SU-DHL-6 (cell line): ENCODE measurements around the gene LILRB3.
"Not testable (repeated sequence)": the region's sequence is repeated elsewhere in the genome, so short reads cannot be mapped to it uniquely, and the experiment has no call there.

Experiments used
- H2AFZ ChIP-seq: fragments of 200-600 bp; sonication (generic); 2 replicates; pipeline ENCODE4 v1.6.1; 2014; ENCODE audit warnings: low read depth, mild to moderate bottlenecking, moderate library complexity, mixed read lengths, antibody characterized with exemption, low read length; ENCODE audit not compliant: severe bottlenecking
- H3F3A ChIP-seq: fragments of 200-600 bp; shearing (Covaris generic); 2 replicates; pipeline ENCODE4 v1.6.0; 2016; ENCODE audit warnings: antibody characterized with exemption, mild to moderate bottlenecking; ENCODE audit not compliant: insufficient read depth
- H3K27ac ChIP-seq: fragments of 200-600 bp; sonication (generic); 2 replicates; pipeline ENCODE4 v1.5.1; 2016; ENCODE audit warnings: low read depth, mild to moderate bottlenecking, low read length, moderate library complexity, mixed read lengths
- H3K27me3 ChIP-seq: fragments of 200-600 bp; sonication (generic), shearing (Covaris generic); 2 replicates; pipeline ENCODE4 v1.6.0; 2014; ENCODE audit warnings: mild to moderate bottlenecking, low read length
- H3K36me3 ChIP-seq: fragments of 200-600 bp; sonication (generic); 2 replicates; pipeline ENCODE4 v1.6.1; 2014; ENCODE audit warnings: mild to moderate bottlenecking, low read length, mixed read lengths
- H3K4me2 ChIP-seq: fragments of 300-600, 200-600 bp; shearing (Covaris generic), sonication (generic); 2 replicates; pipeline ENCODE4 v1.6.0; 2014; ENCODE audit warnings: low read length, low read depth, mild to moderate bottlenecking; ENCODE audit not compliant: poor library complexity, severe bottlenecking
- H3K4me3 ChIP-seq: fragments of 200-600 bp; sonication (generic); 2 replicates; pipeline ENCODE4 v1.5.1; 2014; ENCODE audit warnings: antibody characterized with exemption, low read length, mild to moderate bottlenecking, mixed read lengths; ENCODE audit not compliant: insufficient read depth, poor library complexity, severe bottlenecking
- H3K79me2 ChIP-seq: fragments of 200-600 bp; sonication (generic); 2 replicates; pipeline ENCODE4 v1.6.1; 2014; ENCODE audit warnings: mild to moderate bottlenecking, low read length, moderate library complexity; ENCODE audit not compliant: insufficient read depth
- H3K9ac ChIP-seq: fragments of 200-600 bp; sonication (generic); 2 replicates; pipeline ENCODE4 v1.7.0; 2014; ENCODE audit warnings: mild to moderate bottlenecking, low read length
- H3K9me2 ChIP-seq: fragments of 200-600 bp; sonication (generic); replicated peaks from 2 replicates; pipeline ENCODE4 v1.6.1; 2014; ENCODE audit warnings: low read length; ENCODE audit not compliant: insufficient read depth
- H3K9me3 ChIP-seq: fragments of 200-600 bp; sonication (generic); 2 replicates; pipeline ENCODE4 v1.6.1; 2014; ENCODE audit warnings: low read length, mixed read lengths; ENCODE audit not compliant: insufficient read depth
- H4K20me1 ChIP-seq: fragments of 200-600 bp; sonication (generic); 2 replicates; pipeline ENCODE4 v1.6.1; 2014; ENCODE audit warnings: low read depth, mild to moderate bottlenecking, antibody characterized with exemption, low read length, moderate library complexity, mixed read lengths
- CTCF ChIP-seq: fragments of 200-600 bp; sonication (generic); IDR thresholded peaks from one replicate; pipeline ENCODE4 v1.5.1; 2017; ENCODE audit warnings: antibody characterized with exemption, mild to moderate bottlenecking, low read length, moderate library complexity; ENCODE audit not compliant: insufficient read depth, poor library complexity, severe bottlenecking
- EZH2phosphoT487 ChIP-seq: fragments of 200-600 bp; sonication (generic), shearing (Covaris generic); conservative IDR thresholded peaks from 2 replicates; pipeline ENCODE4 v1.6.1; 2018; ENCODE audit warnings: mild to moderate bottlenecking, antibody characterized with exemption, low read length, moderate library complexity, mixed read lengths

Gene LILRB3

GRCh38 chr19:54207983-54208783 is 14.6 kb downstream of the LILRB3 start:
- H3K9ac ChIP-seq: no peak overlapping the region
- peaks cover 69% of the 10 kb centered on the region for H3F3A ChIP-seq
- no peaks in the 10 kb centered on the region for H3K27me3 ChIP-seq
- no peak overlapping the region for H2AFZ ChIP-seq
- H3K27ac ChIP-seq: peak overlapping the region; percentile 34
- no peak overlapping the region for H3K4me3 ChIP-seq
- peaks cover 38% of the 10 kb centered on the region for H4K20me1 ChIP-seq
- peaks cover 25% of the 10 kb centered on the region for H3K36me3 ChIP-seq
- H3K9me2 ChIP-seq: no peaks in the 10 kb centered on the region
- peaks cover 35% of the 10 kb centered on the region for H3K79me2 ChIP-seq
- H3K9me3 ChIP-seq: no peaks in the 10 kb centered on the region
- TF ChIP-seq CTCF: no peak
- TF ChIP-seq EZH2phosphoT487: no peak
- no peak overlapping the region for H3K4me2 ChIP-seq

- H3K27me3 ChIP-seq: no peaks in the 10 kb centered on the region
- no peak for TF ChIP-seq EZH2phosphoT487
- TF ChIP-seq CTCF: no peak
- peaks cover 26% of the 10 kb centered on the region for H3K36me3 ChIP-seq
- peaks cover 41% of the 10 kb centered on the region for H3K79me2 ChIP-seq
- H3K27ac ChIP-seq: peak overlapping the region; percentile 17; the same call in 1 of the 2 replicates
- no peaks in the 10 kb centered on the region for H3K9me3 ChIP-seq
- no peak overlapping the region for H2AFZ ChIP-seq
- no peak overlapping the region for H3K9ac ChIP-seq
- H3K4me2 ChIP-seq: no peak overlapping the region
- peaks cover 73% of the 10 kb centered on the region for H3F3A ChIP-seq
- H4K20me1 ChIP-seq: peaks cover 44% of the 10 kb centered on the region
- no peak overlapping the region for H3K4me3 ChIP-seq
- no peaks in the 10 kb centered on the region for H3K9me2 ChIP-seq
Measured at GRCh38 chr19:54207676-54207982, 15.2 kb downstream of the LILRB3 start.

GRCh38 chr19:54207193-54207592 is 15.6 kb downstream of the LILRB3 start:
- H3K27me3 ChIP-seq, H3K9ac ChIP-seq, H3K27ac ChIP-seq, H3K4me2 ChIP-seq, H3K9me2 ChIP-seq, H3K4me3 ChIP-seq, H3K9me3 ChIP-seq, H2AFZ ChIP-seq: not testable (repeated sequence)
- peaks cover 45% of the 10 kb centered on the region for H3K79me2 ChIP-seq
- peaks cover 70% of the 10 kb centered on the region for H3F3A ChIP-seq
- peaks cover 31% of the 10 kb centered on the region for H3K36me3 ChIP-seq
- peaks cover 48% of the 10 kb centered on the region for H4K20me1 ChIP-seq

- H3F3A ChIP-seq: peaks cover 71% of the 10 kb centered on the region
Measured at GRCh38 chr19:54206831-54207177, 16.0 kb downstream of the LILRB3 start.

More at GRCh38 chr19:54206831-54207177, 16.0 kb downstream of the LILRB3 start:
- Histone ChIP-seq H3K27ac (no peak overlapping the region), H4K20me1 (peaks cover 50% of the 10 kb centered on the region), H3K27me3 (no peaks in the 10 kb centered on the region), H3K9me3 (no peaks in the 10 kb centered on the region), H2AFZ (no peak overlapping the region), H3K9ac (no peak overlapping the region), H3K9me2 (no peaks in the 10 kb centered on the region), H3K4me2 (no peak overlapping the region), H3K4me3 (no peak overlapping the region), H3K36me3 (peaks cover 34% of the 10 kb centered on the region), H3K79me2 (peaks cover 49% of the 10 kb centered on the region)
- TF ChIP-seq CTCF (no peak), EZH2phosphoT487 (no peak)
